CD4-positive, alpha-beta T cell treated with Interleukin-6 at 100 ng/mL for 8 hours (primary cell): ENCODE results near the gene UVSSA.
"Not testable (repeated sequence)": the region's sequence is repeated elsewhere in the genome, so short reads cannot be mapped to it uniquely, and the experiment has no call there.

Experiments
- DNase-seq: peaks from one replicate; pipeline ENCODE4 v3.0.0-alpha.2; 2020; ENCODE audit warnings: mixed read lengths, low spot score

UVSSA gene

DNA sequence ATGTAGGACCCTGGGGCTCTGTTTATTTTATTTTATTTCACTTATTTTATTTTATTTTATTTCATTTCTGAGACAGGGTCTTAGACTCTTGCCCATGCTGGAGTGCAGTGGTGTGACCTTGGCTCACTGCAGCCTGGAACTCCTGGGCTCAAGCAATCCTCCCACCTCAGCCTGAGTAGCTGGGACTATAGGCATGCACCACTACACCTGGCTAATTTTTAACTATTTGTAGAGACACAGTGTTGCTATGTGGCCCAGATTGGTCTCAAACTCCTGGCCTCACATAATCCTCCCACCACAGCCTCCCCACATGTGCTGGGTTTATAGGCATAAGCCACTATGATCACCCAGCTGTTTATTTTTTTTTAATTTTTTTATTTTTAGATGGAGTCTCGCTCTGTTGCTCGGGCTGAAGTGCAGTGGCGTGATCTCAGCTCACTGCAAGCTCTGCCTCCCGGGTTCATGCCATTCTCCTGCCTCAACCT lies 96.7 kb downstream of the UVSSA start:
- not testable (repeated sequence) for DNase-seq
